HG03095 (cell line): ENCODE measurements around the gene ZBTB9.
A peak's percentile ranks its signal among the peaks of the same experiment; 100 is the strongest.

Experiments used
- ATAC-seq: cut with Tn5 transposase; IDR thresholded peaks from one replicate; pipeline ENCODE4 v1.9.1; 2021; ENCODE audit warnings: moderate library complexity; ENCODE audit not compliant: unreplicated experiment

The ZBTB9 gene, protein sequence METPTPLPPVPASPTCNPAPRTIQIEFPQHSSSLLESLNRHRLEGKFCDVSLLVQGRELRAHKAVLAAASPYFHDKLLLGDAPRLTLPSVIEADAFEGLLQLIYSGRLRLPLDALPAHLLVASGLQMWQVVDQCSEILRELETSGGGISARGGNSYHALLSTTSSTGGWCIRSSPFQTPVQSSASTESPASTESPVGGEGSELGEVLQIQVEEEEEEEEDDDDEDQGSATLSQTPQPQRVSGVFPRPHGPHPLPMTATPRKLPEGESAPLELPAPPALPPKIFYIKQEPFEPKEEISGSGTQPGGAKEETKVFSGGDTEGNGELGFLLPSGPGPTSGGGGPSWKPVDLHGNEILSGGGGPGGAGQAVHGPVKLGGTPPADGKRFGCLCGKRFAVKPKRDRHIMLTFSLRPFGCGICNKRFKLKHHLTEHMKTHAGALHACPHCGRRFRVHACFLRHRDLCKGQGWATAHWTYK

GRCh38 chr6:33454009-33454946, at the start of gene ZBTB9:
Gene ZBTB9, plus strand, starts transcription at chr6:33454576. Its CDS starts 525 bp downstream, at chr6:33455101.
- peak; percentile 98 for ATAC-seq

GRCh38 chr6:33404884-33405283, 49.5 kb upstream of the ZBTB9 start:
- ATAC-seq, result no peak

- no peak for ATAC-seq
Observed at GRCh38 chr6:33405386-33405940, 48.9 kb upstream of the ZBTB9 start.

DNA sequence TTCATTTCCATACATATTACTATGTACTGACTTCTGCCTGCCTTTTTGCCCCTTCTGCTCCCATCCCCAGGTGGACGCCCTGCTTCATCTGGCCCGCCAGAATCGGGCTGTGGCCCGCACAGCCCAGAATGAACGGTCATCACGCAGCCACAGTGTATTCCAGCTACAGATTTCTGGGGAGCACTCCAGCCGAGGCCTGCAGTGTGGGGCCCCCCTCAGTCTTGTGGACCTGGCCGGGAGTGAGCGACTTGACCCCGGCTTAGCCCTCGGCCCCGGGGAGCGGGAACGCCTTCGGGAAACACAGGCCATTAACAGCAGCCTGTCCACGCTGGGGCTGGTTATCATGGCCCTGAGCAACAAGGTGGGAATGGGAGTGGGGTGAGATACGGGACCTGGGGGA, 48.2 kb upstream of the ZBTB9 start:
- no peak for ATAC-seq

DNA sequence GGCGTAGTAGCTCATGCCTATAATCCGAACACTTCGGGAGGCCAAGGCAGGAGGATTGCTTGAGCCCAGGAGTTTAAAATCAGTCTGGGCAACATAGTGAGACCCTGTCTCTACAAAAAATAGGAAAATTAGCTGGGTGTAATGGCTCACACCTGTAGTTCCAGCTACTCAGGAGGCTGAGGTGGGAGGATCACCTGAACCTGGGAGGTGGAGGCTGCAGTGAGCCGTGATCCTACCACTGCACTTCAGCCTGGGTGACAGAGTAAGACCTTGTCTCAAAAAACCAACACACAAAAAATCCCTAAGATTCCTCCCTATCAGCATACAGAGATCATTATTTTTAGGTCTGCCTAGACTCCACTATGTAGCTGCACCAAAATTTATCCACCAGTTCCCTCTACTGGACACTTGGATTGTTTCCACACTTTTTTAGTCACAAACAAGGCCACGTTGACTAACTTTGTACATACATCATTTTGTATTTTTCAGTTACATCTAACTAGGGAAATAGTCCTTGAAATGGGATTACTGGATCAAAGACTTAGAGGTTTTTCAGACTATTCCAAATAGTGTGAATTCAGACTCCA, 47.2 kb upstream of the ZBTB9 start:
- ATAC-seq, result no peak

DNA sequence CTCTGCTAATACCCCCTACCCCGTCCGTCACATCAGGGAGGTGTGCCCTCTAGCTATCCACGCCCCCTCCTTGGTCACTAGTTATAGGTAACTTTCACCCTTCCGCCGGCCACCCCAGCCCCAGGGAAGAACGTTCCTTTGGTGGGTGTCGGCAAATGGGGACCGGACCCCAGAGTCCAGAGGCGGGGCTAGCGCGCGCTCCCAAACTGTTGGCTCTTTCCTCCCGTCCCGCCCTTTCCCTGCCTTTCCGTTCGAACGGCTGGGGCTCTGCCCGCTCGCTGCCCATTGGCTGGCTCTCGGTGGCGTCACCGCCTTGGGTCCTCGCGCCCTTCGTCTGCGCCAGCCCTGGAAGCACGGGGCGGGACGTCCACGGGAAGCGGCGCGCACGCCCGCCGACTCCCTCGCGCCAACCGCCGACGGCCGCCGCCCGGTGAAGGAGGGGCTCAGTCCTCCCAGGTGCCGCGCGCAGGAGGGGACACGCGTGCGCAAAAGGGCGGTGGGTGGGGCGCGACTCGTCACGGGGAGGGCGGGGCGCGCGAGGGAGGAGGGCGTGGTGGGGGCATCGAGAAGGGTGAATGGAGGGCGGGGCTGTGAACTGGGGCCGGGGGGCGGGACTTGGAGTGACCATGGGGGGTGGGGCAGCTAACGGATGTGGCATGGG, 44.2 kb upstream of the ZBTB9 start:
- peak; percentile 77 for ATAC-seq

GRCh38 chr6:33410711-33411631, 43.4 kb upstream of the ZBTB9 start, which contains the start of gene PHF1:
Gene PHF1, plus strand, starts transcription at chr6:33411014. Its CDS starts 1,250 bp downstream, at chr6:33412264.
- ATAC-seq, result peak; percentile 8

DNA sequence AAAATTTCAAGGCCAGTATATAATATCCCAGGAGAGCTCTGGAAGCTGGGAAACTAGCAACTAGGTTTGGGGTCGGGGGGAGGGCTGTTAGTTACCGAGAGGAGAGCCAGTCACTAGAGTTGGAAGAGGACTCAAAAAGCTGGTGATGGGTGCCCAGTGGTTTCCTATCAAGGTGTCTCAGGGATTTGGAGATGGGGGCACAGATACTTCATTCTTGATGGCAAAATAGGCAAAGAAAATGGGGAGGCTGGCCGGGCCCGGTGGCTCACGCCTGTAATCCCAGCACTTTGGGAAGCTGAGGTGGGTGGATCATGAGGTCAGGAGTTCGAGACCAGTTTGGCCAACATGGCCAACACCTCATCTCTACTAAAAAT, 42.8 kb upstream of the ZBTB9 start:
- no peak for ATAC-seq

DNA sequence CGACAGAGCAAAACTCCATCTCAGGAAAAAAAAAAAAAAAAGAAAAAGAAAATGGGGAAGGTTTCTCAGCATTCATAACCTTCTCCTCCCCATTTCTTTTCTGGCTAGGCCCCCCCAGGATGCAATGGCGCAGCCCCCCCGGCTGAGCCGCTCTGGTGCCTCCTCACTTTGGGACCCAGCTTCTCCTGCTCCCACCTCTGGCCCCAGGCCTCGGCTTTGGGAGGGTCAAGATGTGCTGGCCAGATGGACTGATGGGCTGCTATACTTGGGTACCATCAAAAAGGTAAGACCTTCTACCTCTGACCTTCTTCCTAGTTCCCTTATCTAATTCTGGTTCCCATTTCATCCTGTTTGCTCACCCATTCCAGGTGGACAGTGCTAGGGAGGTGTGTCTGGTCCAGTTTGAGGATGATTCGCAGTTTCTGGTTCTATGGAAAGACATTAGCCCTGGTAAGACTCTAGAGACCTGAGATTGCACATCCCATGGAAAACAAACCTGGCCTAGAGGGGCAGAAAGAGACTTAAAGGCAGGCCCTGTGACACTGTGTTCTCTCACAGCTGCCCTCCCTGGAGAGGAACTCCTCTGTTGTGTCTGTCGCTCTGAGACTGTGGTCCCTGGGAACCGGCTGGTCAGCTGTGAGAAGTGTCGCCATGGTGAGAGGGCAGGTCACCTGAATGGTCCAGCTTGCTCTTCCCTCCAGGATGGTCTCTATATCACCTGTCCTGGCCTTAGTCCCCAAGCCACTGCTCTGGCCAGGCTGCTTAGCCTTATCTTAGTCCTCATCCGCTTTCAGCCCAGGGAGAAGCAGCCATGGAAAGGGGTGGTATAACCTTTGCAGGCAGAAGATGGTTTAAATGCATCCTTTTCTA, 42.0 kb upstream of the ZBTB9 start:
- ATAC-seq, result no peak

DNA sequence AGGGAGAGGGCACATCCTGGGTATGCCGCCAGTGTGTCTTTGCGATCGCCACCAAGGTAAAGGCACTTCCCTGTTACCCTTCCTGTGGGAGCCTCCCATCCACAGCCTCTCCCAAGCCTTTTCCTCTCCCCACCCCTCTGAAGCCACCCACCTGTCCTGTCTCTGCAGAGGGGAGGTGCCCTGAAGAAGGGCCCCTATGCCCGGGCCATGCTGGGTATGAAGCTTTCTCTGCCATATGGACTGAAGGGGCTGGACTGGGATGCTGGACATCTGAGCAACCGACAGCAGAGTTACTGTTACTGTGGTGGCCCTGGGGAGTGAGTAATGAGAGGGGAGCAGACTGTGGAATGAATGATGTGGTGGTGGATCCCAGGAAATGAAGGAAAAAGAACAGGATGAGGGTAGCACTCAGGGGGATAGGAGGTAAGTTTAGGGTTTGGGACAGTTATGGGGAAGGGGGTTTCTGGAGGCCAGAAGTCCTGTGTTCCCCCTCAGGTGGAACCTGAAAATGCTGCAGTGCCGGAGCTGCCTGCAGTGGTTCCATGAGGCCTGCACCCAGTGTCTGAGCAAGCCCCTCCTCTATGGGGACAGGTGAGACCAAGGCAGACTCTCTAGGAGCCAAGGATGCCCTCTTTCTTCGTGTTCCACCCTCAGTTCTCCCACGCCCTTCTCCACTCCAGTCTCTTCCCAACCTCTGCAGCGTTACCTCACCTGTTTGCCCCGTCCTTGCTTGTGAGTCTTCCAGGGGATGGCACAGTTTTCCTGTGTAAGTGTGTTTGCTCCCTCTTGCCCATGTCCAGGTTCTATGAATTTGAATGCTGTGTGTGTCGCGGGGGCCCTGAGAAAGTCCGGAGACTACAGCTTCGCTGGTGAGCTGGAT, 40.9 kb upstream of the ZBTB9 start:
- ATAC-seq, result no peak

DNA sequence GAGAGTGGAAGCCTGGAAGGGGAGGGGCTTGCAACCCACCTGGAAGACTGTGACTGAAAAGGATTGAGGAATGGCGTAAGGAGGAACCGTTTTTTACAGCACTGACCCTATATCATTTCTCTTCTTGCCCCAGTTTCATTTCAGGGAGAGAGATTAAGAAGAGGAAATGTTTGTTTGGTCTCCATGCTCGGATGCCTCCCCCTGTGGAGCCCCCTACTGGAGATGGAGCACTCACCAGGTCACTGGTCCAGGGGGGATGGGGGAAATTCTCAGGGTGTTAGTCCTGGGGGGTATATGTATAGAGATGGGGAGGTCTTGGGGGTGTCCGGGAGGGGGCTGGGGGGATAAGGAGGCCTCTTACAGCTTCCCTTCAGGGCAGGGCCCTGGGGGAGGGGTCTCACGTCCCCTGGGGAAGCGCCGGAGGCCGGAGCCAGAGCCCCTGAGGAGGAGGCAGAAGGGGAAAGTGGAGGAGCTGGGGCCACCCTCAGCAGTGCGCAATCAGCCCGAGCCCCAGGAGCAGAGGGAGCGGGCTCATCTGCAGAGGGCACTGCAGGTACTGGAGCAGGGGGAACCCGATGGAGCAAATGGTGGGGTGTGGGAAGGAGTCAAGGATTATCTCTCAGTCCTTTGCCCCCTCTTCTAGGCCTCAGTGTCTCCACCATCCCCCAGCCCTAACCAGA, 39.6 kb upstream of the ZBTB9 start:
- no peak for ATAC-seq

DNA sequence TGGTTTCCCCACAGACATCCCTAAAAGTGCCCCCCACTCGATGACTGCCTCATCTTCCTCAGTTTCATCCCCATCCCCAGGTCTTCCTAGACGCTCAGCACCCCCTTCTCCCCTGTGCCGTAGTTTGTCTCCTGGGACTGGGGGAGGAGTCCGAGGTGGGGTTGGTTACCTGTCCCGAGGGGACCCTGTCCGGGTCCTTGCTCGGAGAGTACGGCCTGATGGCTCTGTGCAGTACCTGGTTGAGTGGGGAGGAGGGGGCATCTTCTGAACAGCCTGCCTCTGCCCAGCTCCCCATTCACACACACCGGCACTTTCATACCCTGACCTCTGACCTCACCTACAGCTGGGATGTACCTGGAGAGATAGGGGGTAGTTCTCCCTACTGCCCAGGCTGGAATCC, 38.5 kb upstream of the ZBTB9 start:
- ATAC-seq, result no peak

GRCh38 chr6:33416386-33417127, 37.8 kb upstream of the ZBTB9 start:
- ATAC-seq, result no peak

- no peak for ATAC-seq
Observed at GRCh38 chr6:33417128-33417902, 37.1 kb upstream of the ZBTB9 start.

GRCh38 chr6:33417903-33418689, 36.3 kb upstream of the ZBTB9 start, which contains the start of gene CUTA:
Gene CUTA, minus strand, starts transcription at chr6:33418107. Its CDS starts 107 bp downstream, at chr6:33418000.
- ATAC-seq, result peak; percentile 64
